ENCODE results near the gene LDB3. TPM values are rescaled to one million over a fixed set of nuclear protein-coding genes. Genes with fewer than 3 reads are reported as not detected.

LDB3 gene
- total and polyA plus RNA-seq, 3 donors from 2014 or later, result 2.7 to 20.3 (median 3.6) TPM

- WGBS, 2 donors, result 75 to 92% methylated on average over 2 of the region's 2 CpGs
- no peaks in the 10 kb centered on the region for H3K27me3 ChIP-seq
- H3K4me1 ChIP-seq, result peaks cover 3% of the 10 kb centered on the region
- intact Hi-C loops (cut with DNase I; ENCODE audit: low total_unique reads), result no loop called here
- no peak for DNase-seq
- no peaks in the 10 kb centered on the region for H3K9me3 ChIP-seq
- H3K36me3 ChIP-seq (ENCODE audit: low read depth, missing control alignments), result no peaks in the 10 kb centered on the region
- no peak for TF ChIP-seq POLR2A (IDR thresholded peaks at IDR 0.05)
- TF ChIP-seq, protein P1, sequence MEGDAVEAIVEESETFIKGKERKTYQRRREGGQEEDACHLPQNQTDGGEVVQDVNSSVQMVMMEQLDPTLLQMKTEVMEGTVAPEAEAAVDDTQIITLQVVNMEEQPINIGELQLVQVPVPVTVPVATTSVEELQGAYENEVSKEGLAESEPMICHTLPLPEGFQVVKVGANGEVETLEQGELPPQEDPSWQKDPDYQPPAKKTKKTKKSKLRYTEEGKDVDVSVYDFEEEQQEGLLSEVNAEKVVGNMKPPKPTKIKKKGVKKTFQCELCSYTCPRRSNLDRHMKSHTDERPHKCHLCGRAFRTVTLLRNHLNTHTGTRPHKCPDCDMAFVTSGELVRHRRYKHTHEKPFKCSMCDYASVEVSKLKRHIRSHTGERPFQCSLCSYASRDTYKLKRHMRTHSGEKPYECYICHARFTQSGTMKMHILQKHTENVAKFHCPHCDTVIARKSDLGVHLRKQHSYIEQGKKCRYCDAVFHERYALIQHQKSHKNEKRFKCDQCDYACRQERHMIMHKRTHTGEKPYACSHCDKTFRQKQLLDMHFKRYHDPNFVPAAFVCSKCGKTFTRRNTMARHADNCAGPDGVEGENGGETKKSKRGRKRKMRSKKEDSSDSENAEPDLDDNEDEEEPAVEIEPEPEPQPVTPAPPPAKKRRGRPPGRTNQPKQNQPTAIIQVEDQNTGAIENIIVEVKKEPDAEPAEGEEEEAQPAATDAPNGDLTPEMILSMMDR (IDR thresholded peaks at IDR 0.05), result no peak
- H3K27ac ChIP-seq, result no peak overlapping the region
- H3K4me3 ChIP-seq, result no peak overlapping the region
These were observed 37.6 kb downstream of the LDB3 start for GRCh38 chr10:86705905-86706304.

DNA sequence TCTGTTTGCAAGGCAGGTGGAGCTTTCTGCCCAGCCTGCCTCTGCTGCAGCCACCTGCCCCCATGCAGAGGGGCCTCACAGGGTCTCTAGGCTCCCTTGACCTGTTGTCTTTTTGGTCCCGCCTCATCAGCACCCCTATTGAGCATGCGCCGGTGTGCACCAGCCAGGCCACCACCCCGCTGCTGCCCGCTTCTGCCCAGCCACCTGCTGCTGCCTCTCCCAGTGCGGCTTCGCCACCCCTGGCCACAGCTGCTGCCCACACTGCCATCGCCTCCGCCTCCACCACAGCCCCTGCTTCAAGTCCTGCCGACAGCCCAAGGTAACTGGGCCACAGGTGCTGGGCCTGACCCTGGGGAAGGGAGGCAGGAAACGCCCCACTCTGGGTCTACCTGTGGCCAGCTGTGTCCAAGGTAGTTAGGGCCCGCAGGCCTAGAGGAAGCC is 38.1 kb downstream of the LDB3 start:
- H3K4me3 ChIP-seq, result no peak overlapping the region
- intact Hi-C loops (cut with DNase I; ENCODE audit: low total_unique reads), result no loop called here
- no peaks in the 10 kb centered on the region for H3K27me3 ChIP-seq
- no peak for TF ChIP-seq POLR2A (IDR thresholded peaks at IDR 0.05)
- TF ChIP-seq, protein P1 (IDR thresholded peaks at IDR 0.05), result no peak
- no peak overlapping the region for H3K27ac ChIP-seq
- DNase-seq, result no peak
- no peaks in the 10 kb centered on the region for H3K36me3 ChIP-seq (ENCODE audit: low read depth, missing control alignments)
- H3K9me3 ChIP-seq, result no peaks in the 10 kb centered on the region
- peaks cover 4% of the 10 kb centered on the region for H3K4me1 ChIP-seq
- 95 to 100% methylated on average over 5 to 12 of the region's 12 CpGs for WGBS, 2 donors

DNA sequence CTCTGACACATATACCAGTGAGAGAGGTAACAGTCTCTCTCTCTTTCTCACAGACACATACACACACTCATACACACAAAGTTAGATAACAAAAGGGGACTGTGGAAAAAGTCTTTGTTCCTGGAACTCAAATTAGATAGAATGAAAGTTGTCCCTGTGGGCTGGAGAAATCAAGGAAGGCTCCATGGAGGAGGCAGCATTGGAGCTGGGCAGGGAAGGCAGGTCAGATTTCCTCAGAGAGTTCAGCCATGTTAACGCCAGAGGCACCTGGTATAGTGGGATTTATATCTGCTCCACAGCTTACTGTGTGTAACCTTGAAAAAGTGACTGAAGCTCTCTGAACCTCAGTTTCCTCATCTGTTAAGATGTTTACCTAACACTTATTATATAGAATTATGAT is 38.7 kb downstream of the LDB3 start:
- WGBS, 2 donors, result 90 to 95% methylated on average over 1 of the region's 1 CpG
- H3K4me1 ChIP-seq, result peaks cover 5% of the 10 kb centered on the region
- intact Hi-C loops (cut with DNase I; ENCODE audit: low total_unique reads), result no loop called here
- no peaks in the 10 kb centered on the region for H3K36me3 ChIP-seq (ENCODE audit: low read depth, missing control alignments)
- H3K27ac ChIP-seq, result no peak overlapping the region
- TF ChIP-seq, protein P1 (IDR thresholded peaks at IDR 0.05), result no peak
- TF ChIP-seq POLR2A (IDR thresholded peaks at IDR 0.05), result no peak
- H3K4me3 ChIP-seq, result no peak overlapping the region
- H3K9me3 ChIP-seq, result no peaks in the 10 kb centered on the region
- DNase-seq, result no peak
- no peaks in the 10 kb centered on the region for H3K27me3 ChIP-seq

GRCh38 chr10:86707505-86707904 is 39.2 kb downstream of the LDB3 start:
- no peak overlapping the region for H3K4me3 ChIP-seq
- H3K4me1 ChIP-seq, result peaks cover 11% of the 10 kb centered on the region
- TF ChIP-seq, protein P1 (IDR thresholded peaks at IDR 0.05), result no peak
- no peak for TF ChIP-seq POLR2A (IDR thresholded peaks at IDR 0.05)
- WGBS, 2 donors, result 80 to 84% methylated on average over 2 to 4 of the region's 4 CpGs
- no peak overlapping the region for H3K27ac ChIP-seq
- no peaks in the 10 kb centered on the region for H3K27me3 ChIP-seq
- intact Hi-C loops (cut with DNase I; ENCODE audit: low total_unique reads), result no loop called here
- H3K36me3 ChIP-seq (ENCODE audit: low read depth, missing control alignments), result no peaks in the 10 kb centered on the region
- DNase-seq, result no peak
- H3K9me3 ChIP-seq, result no peaks in the 10 kb centered on the region

DNA sequence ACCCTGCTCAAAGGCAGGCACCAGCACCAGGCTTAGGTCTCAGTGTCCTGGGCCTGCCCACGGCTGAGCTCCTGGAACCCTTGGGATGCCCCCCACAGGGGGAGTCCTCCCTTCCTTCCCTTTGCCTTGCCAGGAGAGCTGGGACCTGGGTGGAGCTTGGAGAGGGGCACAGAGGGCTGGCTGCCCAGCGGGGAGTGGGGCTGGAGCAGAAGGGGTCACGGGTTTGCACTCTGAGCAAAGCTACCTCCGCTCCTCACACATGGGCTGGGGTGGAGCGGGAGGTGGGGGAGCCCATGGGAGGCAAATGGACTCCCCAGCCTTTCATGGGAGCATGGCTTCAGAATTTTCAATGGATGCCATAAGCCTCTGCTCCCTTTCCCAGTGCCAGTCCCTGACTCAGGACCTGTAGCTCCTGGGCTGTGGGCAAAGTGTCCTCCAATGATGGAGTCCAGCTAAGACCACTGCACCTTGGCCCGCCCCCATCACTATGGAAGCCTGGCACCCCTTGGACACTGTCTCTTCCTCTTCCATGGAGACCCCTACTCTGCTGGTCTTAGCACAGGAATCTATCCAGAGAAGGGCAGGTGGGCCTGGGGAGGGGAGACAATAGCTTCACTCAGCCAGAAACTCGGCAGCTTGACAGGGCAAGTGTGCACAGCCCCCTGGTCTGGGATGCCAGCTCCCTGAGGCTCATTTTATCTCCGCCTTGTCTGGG is 39.9 kb downstream of the LDB3 start:
- TF ChIP-seq, protein P1 (IDR thresholded peaks at IDR 0.05), result no peak
- no peak for TF ChIP-seq POLR2A (IDR thresholded peaks at IDR 0.05)
- intact Hi-C loops (cut with DNase I; ENCODE audit: low total_unique reads), result no loop called here

More for the DNA sequence above, 39.9 kb downstream of the LDB3 start:
- Histone ChIP-seq H3K4me3 (no peak overlapping the region), H3K27me3 (no peaks in the 10 kb centered on the region), H3K27ac (no peak overlapping the region), H3K4me1 (peaks cover 11% of the 10 kb centered on the region), H3K36me3 (ENCODE audit: low read depth, missing control alignments) (no peaks in the 10 kb centered on the region), H3K9me3 (no peaks in the 10 kb centered on the region)
- 92 to 93% methylated on average over 5 to 8 of the region's 8 CpGs for WGBS, 2 donors
- DNase-seq, result no peak
